GM18861 (cell line): Measurements from ENCODE around the gene SCYL3.
"Not testable (repeated sequence)": the region's sequence is repeated elsewhere in the genome, so short reads cannot be mapped to it uniquely, and the experiment has no call there.

Experiments
- ATAC-seq: cut with Tn5 transposase; IDR thresholded peaks from one replicate; pipeline ENCODE4 v1.9.1; 2021; ENCODE audit not compliant: unreplicated experiment

The SCYL3 gene, protein sequence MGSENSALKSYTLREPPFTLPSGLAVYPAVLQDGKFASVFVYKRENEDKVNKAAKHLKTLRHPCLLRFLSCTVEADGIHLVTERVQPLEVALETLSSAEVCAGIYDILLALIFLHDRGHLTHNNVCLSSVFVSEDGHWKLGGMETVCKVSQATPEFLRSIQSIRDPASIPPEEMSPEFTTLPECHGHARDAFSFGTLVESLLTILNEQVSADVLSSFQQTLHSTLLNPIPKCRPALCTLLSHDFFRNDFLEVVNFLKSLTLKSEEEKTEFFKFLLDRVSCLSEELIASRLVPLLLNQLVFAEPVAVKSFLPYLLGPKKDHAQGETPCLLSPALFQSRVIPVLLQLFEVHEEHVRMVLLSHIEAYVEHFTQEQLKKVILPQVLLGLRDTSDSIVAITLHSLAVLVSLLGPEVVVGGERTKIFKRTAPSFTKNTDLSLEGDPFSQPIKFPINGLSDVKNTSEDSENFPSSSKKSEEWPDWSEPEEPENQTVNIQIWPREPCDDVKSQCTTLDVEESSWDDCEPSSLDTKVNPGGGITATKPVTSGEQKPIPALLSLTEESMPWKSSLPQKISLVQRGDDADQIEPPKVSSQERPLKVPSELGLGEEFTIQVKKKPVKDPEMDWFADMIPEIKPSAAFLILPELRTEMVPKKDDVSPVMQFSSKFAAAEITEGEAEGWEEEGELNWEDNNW

DNA sequence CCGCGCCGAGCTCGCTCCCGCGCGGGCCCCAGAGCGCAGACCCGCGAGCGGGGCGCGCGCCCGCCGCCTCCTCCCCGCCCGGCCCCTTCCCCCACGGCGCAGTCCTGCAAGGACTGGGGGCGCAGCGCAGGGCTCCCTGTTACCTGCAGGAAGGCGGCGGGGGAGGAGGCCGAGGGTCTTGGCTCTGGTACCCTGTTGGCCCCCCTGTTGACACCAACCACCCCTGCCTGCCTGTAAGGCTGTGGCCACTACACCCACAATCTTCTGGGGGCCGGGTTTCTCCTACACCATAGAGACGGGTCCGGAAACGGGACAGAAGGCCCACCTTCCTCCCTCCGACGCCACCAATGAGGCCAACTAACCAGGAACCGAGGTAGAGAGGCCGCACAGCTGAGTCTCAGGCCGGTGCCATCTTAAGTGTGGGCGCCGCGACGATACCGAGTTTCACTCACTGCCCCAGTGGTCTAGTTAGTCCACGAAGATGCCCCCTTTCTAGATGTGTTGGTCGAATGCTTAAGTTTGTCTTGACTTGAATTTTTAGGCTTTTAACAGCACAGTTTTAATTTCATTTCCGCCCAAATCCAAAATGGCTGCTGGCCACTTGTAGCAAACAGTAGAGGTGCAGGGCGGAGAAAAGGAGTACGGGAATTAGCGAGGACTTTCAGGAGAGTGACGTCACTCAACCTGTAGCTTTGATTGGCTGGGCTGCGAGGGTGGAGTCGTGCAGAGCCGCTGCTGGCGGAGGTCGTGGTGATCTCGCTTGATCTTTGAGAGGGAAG is at the start of gene SCYL3:
Gene SCYL3 (minus strand): TSS at position 252 of the 779 bp plus-strand sequence. CDS start 5,056 bp downstream, outside the sequence.
- ATAC-seq, result peak; percentile 70

DNA sequence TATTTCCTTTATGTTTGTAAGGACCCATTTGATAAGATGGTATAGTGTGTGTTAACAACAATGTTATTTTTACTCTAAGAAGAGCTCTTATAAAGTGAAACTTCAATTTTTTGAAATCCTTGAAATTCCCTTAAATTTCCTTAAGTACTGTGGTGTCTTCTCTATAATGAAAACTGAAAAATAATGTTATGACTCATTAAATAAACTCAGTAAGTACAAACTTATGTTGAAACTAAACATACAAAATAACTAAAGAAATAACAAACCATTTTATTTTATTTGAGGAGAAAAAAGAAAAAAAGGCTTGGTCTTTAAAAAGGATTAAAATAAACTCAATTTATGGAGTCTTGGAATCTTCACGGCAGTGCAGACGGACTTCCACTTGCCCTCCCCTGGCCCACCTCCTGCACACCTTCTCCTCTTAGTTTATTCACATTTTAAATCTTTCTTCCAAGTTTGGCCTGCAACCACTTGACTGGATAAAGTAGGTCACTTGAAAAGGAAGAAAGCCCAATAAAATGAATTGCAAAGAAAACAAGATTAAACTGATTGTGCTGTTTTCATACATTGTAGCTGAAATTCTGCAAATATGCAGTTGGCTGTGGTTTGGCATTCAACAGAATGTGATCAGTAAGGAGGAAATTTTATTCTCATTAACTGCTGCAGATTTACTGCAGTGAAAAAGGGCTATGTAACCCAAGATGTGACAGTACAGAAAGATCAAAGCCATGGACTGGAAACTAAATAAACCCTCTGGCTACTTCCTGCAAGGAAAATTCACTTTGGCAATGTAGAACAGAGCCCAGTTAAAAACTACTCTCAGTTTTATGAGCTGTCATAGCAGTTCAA is 48.5 kb upstream of the SCYL3 start:
- no peak for ATAC-seq

DNA sequence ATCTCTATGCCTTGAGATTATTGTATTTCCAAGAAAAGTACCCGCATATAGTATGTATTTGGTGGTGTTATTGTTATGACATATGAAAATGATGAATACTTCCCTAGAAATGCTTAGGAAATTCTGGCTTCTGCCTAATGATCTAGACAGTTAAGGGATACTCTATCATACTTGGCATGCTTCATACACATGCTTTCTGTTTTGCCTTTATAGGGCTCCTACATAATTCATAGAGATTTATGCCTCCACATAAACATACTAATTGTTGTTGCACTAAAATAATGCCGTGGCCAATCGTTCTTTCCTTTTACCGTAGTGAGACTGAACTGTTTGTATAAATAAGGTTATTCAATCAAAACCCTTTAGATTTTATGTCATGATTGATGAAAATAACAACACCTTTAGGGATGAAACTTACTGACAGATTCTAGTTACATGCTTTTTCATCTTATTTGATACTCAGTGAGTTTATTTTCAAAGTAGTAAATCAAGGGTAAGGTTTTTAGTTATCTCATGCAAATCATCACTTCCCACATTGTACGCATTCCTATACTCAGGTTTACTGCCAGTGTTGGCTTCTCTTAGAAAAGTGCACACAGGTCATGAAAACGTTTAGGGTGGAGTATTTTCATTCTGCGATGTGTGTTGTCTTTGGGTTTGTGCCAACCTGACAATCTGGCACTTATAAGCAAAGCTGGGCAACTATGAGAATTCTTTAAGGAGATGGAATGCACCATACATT is 40.5 kb upstream of the SCYL3 start:
- ATAC-seq, result no peak

DNA sequence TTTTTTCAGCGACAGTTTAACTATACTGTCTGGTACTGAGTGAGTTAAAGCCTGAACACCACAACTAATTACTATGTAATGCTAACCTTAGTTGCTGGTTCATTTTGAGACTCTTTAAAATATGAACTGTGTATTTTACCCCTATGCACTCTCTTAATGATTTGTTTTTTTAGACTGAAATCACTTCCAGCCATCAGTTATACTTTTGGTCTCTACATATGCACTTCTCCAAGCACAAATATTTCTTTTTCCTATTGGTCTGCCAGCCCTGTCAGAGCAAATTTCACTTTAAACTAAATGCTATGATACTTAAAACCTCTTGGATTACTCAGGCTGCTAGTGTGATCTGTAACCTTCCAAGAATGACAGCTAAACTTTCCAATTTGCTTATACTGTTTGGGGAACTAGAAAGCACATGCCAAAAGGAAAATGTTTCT is 38.1 kb upstream of the SCYL3 start:
- ATAC-seq, result no peak

DNA sequence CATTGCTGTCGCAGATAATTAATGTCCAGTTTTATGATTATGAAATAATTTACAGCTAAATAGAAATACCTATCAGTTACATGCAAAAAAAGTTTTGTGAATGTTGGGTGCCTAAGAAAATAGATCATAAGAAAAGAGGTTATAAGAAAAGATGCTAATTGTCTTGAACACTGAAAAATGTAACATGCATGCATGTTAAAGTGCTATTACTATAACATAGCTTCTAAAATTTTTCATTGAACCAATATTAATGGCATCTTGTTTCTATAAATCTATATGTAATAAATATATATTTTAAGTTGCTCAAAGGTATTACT is 35.5 kb upstream of the SCYL3 start:
- no peak for ATAC-seq

DNA sequence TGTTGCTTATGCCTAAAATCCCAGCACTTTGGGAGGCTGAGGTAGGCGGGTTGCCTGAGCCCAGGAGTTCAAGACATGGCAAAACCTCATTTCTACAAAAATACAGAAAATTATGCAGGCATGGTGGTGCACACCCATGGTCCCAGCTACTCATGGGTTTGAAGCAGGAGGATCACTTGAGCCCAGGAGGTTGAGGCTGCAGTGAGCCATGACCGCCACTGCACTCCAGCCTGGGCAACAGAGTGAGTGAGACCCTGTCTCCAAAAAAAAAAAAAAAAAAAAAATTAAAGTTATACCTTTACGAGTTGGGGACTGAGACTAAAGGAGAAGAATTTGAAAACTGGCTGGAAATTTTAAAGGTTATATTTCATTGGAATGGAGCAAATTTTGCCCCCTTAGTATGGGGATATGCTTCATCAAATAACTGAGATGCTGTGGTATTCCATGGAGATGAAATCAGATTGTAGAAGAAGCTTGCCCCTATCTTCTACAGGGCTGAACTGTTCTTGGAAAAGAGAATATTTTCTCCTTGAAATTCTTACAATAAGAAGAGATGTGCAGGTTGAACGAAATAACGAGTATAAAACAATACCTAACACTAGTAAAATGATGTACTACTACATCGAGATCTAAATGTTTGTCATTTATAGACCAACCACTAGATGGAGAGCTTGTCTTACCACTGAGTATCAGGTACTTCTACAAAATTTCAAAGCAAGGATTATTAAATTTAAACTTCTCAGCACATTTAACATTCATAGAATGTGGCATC is 34.9 kb upstream of the SCYL3 start:
- ATAC-seq, result peak; percentile 73

DNA sequence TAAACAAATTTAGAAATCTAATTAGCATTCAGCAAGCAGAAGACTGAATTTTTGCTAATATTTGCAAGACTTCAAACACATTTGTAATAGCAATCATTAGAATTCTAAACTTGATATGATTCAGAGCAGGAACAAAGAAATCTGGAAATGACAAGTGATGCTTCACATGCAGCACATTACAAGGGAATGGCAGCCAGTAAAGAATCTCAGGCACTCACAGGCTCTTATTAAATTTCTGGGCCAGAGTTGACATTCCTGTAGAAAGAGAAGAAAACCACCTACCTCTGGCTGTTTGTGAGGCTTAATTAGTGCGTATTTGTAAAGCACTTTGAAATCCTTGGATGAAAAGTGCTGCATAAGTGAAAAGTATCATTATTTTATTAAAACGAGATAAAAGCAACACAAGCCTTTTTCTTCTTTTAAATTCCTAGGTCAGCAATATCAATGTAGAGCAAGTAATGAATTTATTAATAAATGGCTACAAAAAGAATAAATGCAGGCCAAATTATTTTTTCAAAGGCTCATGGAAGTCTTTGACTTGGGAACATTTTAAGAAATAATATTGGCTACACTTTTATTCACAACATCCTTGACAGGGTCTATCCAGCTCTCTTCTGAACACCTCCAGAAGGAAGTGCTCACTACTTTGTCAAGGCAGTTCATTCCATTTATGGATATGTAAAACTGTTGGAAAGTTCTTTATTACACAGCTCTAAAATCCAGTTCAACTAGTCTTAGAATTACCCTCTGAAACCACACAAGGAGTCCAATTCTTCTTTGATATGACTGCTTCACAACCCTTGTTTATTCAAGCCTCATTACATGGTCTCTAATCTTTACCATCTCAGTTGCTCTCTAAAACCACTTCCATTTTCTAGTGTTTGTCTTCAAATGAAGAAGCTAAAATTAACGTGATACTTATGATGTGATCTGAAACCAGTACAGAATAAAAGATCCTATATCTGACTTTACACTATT is 32.1 kb upstream of the SCYL3 start:
- ATAC-seq, result peak; percentile 38

DNA sequence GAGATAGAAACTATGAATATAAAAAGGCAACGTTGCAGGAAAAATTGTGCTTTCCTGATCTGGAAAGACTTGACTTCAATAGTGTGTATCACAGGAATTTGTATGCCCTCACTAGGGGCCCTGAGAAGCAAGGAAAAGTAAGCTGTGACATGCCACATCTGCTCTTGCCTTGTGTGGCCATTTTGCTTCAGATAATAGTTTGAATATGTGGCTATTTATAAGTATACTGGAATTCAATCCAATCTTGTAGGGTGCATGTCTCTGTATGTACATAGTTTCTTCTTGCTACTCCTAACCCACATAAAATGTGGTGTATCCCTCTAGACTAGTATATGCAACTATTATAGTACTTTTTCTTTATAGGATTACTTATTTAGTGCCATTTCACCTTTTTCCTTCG is 31.1 kb upstream of the SCYL3 start:
- ATAC-seq, result no peak

DNA sequence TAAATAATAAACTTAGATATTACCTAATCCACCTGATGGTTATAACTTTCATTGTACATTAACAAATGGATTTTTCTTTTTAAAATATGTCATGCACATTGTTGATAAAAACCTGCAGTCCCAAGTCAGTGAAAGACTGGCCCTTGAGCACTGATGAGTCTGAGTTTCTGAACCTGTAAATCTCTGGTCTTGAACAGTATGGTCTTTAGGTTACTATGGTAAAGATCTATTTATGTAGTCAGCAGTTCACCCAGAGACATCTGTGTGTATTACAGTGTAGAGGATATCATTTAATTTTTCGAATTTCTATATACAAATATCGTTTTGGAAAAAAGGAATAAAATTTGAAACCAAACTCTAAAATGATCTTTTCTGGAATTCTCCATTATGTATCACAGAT is 30.4 kb upstream of the SCYL3 start:
- ATAC-seq, result no peak

DNA sequence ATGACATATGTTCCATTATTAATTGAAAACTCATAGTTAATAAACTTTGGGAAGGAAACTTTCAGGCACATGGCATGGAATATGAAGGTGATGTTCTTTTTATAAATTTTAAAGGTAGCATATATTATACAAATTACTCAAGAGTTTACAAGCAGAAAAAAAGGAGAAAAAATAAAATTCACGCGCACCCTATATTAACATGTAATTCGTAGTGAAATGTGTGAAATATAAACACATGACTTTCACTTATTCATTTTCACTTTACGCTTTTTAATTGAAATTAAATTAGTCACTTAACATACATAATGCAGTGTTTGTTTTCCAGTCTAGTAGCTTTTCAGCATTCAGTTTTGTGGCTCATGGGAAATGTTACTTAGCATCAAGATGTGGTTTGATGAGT is 27.4 kb upstream of the SCYL3 start:
- ATAC-seq, result no peak

DNA sequence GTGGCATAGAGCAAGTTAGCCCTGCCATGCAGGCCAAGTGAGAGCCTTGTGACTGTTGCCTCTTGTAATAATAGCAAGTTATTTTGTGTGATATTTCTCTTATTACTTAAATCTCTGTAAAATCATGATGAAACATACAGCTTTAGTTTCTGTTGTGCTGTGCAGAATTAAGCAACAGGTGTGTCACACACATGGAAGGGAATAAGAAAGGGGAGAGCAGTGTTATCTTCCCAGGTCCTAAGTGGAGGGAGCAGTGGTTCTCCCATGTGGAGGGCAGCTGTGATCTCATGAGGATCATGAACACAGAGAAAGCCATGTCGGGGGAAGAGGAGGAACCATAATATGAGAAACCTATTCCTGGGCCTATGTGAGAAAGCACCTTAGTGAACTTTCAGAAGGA is 25.2 kb upstream of the SCYL3 start:
- no peak for ATAC-seq

DNA sequence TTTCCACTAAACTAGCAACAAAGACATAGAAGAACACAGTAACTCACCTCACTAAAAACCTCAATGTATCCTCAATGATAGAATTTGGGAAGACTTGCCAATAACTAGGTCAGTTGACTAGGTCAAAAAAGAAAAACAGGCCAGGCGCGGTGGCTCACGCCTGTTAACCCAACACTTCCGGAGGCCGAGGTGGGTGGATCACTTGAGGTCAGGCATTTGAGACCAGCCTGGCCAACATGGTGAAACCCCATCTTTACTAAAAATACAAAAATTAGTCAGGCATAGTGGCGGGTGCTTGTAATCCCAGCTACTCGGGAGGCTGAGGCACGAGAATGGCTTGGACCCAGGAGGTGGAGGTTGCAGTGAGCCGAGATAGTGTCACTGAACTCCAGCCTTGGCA is 24.5 kb upstream of the SCYL3 start:
- ATAC-seq, result not testable (repeated sequence)

DNA sequence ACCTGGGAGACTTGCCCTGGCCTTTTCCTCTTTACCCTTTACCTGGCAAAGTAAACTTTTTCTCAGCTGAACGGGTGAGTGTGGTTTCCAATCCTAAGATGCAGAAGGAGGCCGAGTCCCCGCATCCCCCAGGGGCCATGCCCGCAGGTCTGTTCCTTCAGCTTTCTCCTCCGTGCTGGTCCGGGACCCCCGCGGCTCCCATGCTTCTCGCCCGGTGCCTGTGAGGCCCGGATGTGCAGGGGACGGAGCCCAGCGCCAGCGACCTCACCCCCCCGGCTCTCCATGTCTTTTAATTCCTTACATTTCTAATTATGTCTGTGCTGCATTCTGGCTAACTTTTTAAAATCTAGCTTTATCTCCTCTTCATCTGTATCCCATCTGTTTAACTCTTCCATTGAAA is 21.5 kb upstream of the SCYL3 start:
- ATAC-seq, result no peak

DNA sequence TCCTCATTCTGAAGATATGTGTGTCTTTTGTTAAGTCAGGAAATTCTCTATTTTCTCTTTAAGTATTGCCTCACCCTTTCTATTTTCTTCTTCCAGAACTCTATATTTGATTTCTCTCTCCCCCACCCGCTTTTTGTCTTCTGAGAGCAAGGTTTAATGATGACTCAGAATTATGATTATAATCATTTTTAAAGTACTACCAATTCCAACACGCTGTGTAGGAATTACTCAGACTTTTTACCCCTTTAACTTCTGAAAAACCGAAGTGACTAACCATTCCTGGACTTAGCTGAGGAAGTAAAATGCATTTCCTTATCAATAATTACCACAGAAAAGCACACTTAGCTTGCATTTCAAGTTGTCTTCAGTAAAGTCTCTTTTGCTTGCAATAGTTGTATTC is 20.8 kb upstream of the SCYL3 start:
- no peak for ATAC-seq

DNA sequence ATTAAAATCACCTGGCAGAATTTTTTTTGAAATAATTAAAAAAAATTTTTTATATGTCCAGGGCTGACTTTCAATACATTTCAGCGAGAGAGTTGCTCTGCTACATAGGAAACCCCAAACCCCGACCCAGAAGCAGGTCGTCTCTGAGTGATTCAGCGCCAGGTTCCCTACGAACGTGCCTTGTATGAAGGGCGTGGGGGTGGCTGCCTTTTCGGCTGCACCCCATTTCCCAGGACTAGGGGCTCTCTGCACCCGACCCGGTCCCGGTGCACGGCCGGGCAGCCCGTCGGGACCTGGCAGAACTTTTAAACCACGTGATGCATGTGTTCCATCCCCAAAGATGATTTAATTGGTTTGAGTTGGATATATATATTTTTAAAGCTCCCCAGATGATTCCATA is 15.8 kb upstream of the SCYL3 start:
- no peak for ATAC-seq

DNA sequence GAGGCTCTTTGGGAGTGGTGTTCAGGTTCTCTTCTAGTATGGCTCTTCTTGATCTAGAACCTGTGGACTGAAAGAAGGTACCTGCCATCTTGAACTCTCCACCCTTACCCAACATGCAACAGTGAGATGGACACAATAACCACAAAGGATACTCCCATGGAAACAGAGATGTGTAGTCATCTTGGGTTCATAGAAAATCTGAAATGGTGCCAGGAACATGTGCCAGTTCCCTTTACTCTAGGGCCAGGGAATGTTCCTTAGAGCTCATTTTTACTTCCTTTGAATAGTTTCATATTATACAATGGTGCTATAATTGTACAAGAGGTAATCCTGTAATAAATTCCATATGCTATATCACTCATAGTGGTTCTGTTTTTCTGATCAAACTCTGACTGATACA is 13.2 kb upstream of the SCYL3 start:
- no peak for ATAC-seq

DNA sequence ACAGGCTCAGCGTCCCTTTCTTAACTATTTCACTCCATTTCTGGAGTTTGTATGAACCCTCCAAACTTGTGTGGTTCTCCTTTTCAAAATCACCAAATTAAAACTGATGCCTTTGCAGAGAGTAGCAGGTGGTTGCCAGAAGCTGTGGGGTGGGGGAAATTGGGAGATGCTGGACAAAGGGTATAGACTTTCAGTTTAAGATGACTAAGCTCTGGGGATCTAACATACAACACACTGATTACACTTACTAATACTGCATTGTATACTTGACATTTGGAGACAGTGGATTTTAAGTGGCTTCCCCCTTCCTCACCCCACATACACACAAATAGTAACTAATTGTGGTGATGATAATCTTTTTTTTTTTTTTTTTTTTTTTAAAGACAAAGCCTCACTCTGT is 11.1 kb upstream of the SCYL3 start:
- no peak for ATAC-seq

DNA sequence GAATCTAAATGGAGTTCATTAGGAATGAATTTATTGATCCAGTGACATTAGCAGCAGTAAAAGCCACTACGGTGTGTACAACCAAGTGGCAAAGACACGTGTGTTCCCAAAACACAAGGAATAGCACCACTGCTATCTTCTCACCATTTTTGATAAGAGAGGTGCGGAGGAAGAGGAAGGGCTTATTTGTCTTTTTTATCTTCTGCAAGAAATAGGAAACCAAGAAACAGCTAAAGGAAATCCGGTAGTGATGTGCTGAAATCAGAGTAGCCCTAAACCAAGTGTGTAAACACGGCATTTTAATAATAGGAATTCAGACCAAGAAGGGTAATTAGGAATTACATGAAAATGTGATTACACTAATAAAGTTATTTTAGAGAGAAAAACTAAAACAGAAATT is 9.1 kb upstream of the SCYL3 start:
- ATAC-seq, result no peak
